Stimulated activated CD8-positive, alpha-beta memory T cell treated with anti-CD3 and anti-CD28 coated beads, Interleukin-12 subunit alpha, Interleukin-12 subunit beta, amount 100 ng/mL, for 1 hour (primary cell): Measurements from ENCODE around the gene RNLS.

Source experiments
- DNase-seq: peaks from one replicate; pipeline ENCODE4 v3.0.0-alpha.2; 2020; ENCODE audit warnings: low read depth

Gene RNLS

GRCh38 chr10:88477343-88478085, 105.6 kb downstream of the RNLS start:
- DNase-seq, result no peak

- DNase-seq, result no peak
Observed at GRCh38 chr10:88474884-88475844, 108.0 kb downstream of the RNLS start.

DNA sequence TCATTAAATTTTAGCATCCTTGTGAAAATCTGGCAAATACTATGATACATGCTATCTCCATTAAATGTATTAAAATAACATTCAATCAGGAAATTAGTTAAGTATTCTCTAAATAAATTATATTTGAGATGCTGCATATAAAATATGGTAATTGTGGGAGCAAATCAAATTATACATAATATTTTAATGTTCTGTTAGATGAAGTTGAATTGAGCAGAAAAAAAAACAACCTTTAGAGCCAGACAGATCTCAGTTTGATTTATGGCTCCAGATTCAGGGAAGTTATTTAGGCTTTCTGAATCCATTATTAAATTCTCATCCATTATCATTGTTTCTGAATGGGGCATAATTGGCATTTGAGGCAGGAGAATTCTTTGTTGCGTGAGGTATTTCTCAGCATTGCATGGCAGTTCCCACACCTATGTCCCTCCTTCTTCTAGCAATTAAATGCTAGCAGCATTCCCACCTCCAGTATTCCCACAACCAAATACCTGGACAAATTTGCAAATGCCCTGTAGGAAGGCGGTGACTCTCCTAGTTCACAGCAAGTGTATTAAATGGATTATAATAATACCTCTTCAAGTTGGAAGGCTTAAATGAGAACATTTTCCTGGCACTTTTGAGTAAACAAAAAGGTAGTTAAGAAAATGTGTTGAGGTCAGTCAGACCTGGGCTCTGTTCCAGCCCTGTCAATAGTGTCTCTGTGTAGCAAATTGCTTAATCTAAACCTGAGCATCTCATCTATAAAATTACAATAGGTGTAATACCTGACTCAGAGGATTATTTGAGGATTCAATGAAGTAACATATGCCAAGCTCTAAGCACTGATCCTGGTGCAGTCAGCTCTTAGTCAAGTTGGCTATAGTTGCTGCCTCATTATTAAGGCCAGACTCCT, 108.9 kb downstream of the RNLS start:
- DNase-seq, result no peak

GRCh38 chr10:88472540-88472939, 110.6 kb downstream of the RNLS start:
- no peak for DNase-seq

GRCh38 chr10:88471899-88472298, 111.2 kb downstream of the RNLS start:
- no peak for DNase-seq

GRCh38 chr10:88467835-88468485, 115.2 kb downstream of the RNLS start:
- no peak for DNase-seq

- DNase-seq, result no peak
Observed at GRCh38 chr10:88466786-88467185, 116.3 kb downstream of the RNLS start.

DNA sequence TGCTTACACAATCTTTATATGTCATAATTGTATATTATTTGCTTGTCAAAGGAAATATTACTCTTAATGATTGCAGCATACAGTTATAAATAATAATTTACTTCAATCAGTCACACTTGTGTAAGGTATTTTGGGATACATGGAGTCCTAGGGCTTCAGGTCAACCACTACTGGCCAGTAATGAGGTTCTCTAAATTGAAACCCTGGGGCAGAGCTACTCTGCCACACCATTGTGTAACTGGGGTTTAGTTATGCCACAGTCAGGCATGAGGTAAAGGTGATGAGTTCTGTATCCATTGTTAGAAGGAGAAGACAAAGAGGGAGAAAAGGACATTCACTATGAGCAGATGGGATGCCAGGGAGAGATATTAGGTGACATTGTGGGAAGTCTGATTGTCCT, 117.4 kb downstream of the RNLS start:
- no peak for DNase-seq

DNA sequence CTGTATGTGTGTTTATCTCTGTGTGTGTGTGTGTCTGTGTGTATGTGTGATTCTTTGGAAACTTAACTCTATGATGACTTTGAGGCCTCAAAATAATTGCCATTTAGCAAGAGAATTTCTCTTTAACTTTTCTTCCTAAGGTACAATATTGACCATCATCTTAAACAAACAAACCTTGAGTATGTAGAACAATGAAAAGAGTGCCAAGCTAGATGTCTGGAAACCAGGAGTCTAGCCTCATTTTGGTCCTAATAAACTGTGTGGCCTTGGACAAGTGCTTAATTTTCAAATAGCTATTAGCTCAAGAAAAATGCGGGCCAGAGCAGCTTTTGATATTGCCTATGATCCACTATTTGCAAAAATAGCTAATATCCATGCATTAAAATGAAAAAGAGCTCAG, 119.3 kb downstream of the RNLS start:
- no peak for DNase-seq

GRCh38 chr10:88461426-88461825, 121.7 kb downstream of the RNLS start:
- no peak for DNase-seq

- DNase-seq, result no peak
Observed at GRCh38 chr10:88459530-88459929, 123.6 kb downstream of the RNLS start.

- DNase-seq, result no peak
Observed at GRCh38 chr10:88458209-88458608, 124.9 kb downstream of the RNLS start.

GRCh38 chr10:88457660-88458059, 125.5 kb downstream of the RNLS start:
- no peak for DNase-seq

DNA sequence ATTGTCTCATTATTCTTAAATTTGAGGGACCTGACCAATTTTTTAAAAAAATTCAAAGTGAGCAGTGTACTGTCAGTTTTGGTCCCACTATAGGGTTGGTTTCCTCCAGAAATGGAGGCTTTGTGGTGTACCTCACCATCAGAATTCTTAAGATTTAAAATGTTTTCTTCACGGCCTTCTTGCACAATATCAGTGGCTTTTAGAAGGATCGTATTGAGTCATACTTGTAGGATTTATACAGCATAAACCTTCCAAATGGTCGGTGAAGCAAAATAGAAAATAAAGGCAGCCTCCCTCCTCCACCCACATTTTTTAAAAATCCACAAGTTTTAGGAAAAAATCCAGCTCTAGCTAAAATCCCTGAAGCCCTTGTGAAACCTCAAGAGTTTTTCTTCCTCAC, 126.4 kb downstream of the RNLS start:
- DNase-seq, result no peak

GRCh38 chr10:88455831-88456230, 127.3 kb downstream of the RNLS start:
- DNase-seq, result no peak

GRCh38 chr10:88450201-88450600, 132.9 kb downstream of the RNLS start:
- DNase-seq, result no peak

GRCh38 chr10:88442716-88443115, 140.4 kb downstream of the RNLS start:
- no peak for DNase-seq

DNA sequence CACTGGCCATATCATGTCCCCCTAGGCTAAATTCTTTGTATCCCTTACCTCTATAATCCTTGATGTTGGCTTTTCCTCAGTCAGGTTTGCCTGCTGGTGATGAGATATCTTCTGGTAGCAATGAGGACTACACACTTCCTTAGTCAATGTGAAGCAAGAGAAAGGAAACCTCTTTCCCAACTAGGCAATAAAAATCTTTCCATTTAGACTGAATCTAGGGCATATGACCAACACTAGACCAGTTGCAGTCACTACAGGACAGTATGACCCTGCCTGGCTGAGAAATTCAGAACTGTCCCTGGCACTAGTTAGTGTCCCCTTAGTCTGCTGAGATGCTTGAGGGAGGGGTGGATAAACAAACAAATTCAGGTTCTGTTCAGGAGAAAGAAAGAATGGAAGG, 142.6 kb downstream of the RNLS start:
- no peak for DNase-seq

GRCh38 chr10:88439932-88440331, 143.2 kb downstream of the RNLS start:
- no peak for DNase-seq

DNA sequence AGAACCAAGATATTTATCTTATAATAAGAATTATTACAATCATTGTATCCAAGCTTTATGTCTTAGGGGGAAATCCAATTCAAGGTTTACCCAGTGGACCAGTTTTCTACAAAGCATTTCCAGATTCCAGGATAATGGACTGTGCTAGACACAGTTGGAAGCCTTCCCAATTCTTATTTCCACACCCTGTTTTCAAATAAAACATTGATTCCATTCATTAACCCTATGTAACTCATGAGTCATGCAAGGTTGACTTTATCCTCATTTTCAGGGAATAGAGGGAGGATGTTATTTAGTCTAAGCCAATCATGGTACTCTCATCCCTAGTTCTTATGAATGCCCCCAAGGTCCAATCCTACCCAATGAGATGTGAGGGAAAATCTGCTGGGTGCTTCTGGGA, 145.7 kb downstream of the RNLS start:
- no peak for DNase-seq

- DNase-seq, result no peak
Observed at GRCh38 chr10:88433565-88434186, 149.4 kb downstream of the RNLS start.
